ENCODE results near the gene IL1RAPL2.

DNA sequence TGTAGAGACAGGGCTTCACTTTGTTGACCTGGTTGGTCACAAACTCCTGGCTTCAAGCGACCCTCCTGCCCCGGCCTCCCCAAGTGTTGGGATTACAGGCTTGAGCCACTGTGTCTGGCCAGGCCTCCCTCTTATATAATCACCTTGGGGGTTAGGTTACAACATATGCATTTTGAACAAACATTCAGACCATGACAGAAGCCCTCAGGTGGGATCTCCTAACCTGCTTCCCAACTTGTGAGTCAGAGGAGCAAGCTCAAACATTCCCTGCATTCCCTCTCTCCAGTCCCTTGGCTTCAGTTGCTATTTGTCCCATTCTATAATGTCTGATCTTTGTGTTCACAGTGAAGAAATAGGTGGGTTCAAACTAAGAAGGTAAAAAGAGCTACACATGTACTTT lies 1179.9 kb downstream of the IL1RAPL2 start:
- TF ChIP-seq, protein P1, sequence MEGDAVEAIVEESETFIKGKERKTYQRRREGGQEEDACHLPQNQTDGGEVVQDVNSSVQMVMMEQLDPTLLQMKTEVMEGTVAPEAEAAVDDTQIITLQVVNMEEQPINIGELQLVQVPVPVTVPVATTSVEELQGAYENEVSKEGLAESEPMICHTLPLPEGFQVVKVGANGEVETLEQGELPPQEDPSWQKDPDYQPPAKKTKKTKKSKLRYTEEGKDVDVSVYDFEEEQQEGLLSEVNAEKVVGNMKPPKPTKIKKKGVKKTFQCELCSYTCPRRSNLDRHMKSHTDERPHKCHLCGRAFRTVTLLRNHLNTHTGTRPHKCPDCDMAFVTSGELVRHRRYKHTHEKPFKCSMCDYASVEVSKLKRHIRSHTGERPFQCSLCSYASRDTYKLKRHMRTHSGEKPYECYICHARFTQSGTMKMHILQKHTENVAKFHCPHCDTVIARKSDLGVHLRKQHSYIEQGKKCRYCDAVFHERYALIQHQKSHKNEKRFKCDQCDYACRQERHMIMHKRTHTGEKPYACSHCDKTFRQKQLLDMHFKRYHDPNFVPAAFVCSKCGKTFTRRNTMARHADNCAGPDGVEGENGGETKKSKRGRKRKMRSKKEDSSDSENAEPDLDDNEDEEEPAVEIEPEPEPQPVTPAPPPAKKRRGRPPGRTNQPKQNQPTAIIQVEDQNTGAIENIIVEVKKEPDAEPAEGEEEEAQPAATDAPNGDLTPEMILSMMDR (IDR thresholded peaks at IDR 0.05) = no peak
- no peak for TF ChIP-seq POLR2AphosphoS5 (IDR thresholded peaks at IDR 0.05; ENCODE audit: low read depth, low read length)
